Kidney tubule cell (primary cell): Measurements from ENCODE around the gene SLC5A5.
"Not testable (repeated sequence)": the region's sequence is repeated elsewhere in the genome, so short reads cannot be mapped to it uniquely, and the experiment has no call there.

ENCODE experiments used
- DNase-seq: peaks from one replicate; pipeline ENCODE4 v3.0.0-alpha.2; 2018; ENCODE audit warnings: low spot score

SLC5A5 gene

DNA sequence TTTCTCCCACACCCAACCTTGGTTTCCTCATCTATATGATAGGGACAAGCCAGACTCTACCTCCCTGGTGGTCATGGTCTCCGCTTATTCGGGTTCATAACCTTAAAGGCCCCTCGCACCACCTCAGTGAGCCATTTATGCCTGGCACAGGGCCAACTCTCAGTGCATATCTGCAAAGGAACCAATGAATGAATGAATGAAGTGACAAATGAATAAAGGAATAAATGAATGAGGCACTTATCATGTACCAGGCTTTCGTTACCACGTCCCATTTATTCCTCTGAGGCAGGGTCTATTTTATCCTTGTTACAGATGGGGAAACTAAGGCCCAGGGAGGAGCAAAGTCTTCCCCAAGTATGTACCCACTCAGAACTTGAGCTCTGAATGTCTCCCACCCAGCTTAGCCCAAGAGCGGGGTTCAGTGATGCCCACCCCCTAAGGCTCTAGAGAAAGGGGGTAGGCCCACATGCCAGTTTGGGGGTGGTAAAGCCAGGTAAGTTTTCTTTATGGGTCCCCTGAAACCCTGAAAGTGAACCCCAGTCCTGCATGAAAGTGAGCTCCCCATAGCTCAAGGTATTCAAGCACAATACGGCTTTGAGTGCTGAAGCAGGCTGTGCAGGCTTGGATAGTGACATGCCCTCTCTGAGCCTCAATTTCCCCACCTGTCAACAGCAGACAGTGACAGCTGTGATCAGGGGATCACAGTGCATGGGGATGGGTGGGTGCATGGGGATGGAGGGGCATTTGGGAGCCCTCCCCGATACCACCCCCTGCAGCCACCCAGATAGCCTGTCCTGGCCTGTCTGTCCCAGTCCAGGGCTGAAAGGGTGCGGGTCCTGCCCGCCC lies 490 bp upstream of the SLC5A5 start:
- no peak for DNase-seq

DNA sequence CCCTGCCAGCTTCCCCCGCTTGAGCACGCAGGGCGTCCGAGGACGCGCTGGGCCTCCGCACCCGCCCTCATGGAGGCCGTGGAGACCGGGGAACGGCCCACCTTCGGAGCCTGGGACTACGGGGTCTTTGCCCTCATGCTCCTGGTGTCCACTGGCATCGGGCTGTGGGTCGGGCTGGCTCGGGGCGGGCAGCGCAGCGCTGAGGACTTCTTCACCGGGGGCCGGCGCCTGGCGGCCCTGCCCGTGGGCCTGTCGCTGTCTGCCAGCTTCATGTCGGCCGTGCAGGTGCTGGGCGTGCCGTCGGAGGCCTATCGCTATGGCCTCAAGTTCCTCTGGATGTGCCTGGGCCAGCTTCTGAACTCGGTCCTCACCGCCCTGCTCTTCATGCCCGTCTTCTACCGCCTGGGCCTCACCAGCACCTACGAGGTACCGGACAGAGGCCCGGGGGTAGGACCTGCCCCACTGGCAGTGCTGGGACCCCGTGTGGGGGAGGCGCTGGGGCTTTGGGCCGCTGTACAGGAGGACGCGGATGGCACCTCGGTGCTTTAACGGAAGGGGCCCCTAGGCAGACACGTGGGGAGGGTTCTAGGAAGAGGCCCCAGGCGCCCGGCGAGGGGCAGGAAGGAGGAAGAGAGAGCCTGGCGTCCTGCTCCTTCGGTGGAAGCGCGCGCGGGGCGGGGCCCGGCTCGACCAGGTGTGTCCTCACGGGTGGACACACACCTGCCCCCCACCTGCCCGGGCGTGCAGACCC lies 681 bp downstream of the SLC5A5 start:
- no peak for DNase-seq

DNA sequence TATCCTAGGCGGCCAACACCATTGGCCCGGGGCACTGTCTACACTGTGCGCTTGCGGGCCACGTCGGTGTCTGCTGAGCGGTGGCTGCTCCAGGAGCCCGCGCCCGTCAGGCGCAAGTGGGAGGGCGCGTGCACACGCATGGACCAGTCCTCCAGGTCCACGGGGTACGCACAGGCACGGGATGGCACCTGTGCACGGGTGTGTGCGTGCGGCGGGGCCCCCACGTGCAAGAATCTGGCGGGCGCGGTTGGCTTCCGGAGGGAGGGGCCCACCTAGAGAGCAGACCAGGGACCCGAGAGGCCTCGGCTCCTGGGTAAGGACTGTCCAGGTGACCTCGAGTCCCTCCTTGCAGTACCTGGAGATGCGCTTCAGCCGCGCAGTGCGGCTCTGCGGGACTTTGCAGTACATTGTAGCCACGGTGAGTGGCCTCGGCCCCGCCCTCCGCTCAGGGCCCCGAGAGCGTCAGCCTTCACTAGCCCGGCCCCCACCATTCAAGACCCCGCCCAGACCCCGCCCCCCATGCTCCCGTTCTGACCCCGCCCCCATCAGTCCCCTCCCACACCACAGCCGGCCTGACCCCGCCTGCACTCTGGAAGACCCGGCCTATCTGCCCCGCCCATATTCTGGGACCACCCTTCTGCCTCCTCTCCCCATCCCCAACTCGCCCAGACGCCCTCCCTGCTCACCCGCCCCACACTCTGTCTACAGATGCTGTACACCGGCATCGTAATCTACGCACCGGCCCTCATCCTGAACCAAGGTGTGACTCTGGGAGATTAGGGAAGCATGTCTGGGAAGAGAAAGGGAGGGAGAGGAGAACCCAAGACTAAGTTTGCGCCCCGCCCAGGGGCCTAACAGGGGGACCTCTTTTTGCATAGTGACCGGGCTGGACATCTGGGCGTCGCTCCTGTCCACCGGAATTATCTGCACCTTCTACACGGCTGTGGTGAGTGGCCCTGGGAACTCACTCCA lies 2.3 kb downstream of the SLC5A5 start:
- DNase-seq: peak; percentile 39

- no peak for DNase-seq
Observed at GRCh38 chr19:17874758-17875135, 3.0 kb downstream of the SLC5A5 start.

DNA sequence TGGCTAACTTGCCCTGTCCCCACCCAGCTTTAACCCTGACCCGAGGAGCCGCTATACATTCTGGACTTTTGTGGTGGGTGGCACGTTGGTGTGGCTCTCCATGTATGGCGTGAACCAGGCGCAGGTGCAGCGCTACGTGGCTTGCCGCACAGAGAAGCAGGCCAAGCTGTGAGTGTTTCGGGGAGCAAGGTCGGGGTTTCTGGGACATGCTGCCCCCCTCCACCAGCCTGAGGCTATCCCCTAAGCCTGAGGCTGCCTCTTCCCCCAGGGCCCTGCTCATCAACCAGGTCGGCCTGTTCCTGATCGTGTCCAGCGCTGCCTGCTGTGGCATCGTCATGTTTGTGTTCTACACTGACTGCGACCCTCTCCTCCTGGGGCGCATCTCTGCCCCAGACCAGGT lies 6.0 kb downstream of the SLC5A5 start:
- DNase-seq: no peak

DNA sequence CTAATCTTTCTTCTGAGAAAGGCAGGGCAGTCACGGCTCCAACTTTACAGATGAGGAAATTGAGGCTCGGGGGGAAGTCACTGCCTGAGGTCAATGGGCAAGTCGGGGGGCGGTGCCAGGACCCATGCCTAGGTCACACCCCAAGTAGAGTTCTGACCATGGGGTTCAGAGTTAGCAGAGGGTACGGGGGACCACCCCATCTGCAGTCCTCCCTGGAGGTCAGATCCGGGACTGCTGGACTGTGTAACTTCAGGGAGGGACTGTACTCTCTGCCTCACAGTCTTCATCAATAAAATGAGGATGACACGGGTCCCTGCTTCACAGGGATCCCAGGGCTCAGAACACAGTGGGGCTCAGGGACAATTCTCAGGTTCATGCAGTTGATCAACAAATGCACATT lies 7.7 kb downstream of the SLC5A5 start:
- DNase-seq: no peak

DNA sequence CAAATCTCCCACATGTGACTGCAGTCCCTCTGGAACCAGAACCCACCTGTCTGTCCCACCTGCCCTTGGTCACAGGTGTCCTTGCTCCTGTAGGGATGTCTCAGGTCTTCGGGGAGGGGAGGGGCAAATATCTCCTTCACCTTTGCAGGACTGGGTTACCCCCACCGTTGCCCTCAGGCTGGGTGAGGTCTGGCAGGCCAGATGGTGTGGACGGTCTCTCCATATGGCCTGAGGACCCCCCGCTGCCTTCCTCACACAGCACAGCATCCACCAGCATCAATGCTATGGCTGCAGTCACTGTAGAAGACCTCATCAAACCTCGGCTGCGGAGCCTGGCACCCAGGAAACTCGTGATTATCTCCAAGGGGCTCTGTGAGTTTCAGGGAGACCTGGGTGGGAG lies 10.0 kb downstream of the SLC5A5 start:
- DNase-seq: no peak

- DNase-seq: no peak
Observed at GRCh38 chr19:17883627-17884410, 12.1 kb downstream of the SLC5A5 start.

- DNase-seq: no peak
Observed at GRCh38 chr19:17886515-17886914, 14.8 kb downstream of the SLC5A5 start.

DNA sequence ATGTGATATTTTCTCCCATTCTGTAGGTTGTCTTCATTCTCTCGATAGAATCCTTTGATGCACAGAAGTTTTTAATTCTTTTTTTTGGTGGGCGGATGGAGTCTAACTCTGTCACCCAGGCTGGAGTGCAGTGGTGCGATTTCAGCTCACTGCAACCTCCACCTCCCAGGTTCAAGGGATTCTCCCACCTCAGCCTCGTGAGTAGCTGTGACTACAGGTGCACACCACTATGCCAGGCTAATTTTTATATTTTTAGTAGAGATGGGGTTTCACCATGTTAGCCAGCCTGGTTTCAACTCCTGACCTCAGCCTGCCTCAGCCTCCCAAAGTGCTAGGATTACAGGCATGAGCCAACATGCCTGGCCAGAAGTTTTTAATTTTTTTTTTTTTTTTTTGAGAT lies 15.5 kb downstream of the SLC5A5 start:
- DNase-seq: not testable (repeated sequence)

DNA sequence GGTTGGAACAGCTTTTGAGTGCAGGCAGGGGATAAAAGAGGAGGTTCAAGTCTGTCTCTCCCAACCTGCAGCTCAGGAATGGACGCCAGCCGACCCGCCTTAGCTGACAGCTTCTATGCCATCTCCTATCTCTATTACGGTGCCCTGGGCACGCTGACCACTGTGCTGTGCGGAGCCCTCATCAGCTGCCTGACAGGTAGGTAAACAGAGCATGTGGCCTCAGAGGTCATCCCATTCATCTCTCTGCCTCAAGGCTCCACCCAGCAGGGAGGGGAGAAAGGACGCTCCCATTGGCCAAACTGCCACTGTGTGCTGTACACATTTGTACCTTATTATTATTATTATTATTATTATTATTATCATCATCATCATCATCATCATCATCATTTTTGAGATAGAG lies 16.5 kb downstream of the SLC5A5 start:
- no peak for DNase-seq

DNA sequence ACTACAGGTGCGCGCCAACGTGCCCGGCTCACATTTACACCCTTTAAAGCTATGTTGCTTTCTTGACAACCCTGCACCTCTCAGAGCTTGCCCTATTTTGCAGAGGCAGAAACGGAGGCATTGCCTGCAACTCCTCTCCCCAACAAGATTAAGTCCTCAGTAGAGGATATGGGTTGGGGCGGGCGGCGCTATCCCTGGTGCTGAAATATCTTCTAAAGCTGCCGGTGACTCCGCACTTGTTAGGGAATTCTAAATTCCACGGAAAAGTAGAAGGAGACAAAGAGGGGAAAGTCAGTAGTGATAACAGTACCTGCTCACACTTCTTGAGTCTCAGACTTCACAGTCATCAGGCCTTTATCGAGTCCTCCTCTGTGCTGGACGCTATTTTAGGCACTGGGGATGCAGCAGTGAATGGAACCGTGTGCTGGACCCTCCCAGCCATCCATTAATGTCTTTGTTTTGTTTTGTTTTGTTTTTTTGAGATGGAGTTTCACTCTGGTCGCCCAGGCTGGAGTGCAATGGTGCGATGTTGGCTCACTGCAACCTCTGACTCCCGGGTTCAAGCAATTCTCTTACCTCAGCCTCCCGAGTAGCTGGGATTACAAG lies 18.0 kb downstream of the SLC5A5 start:
- peak; percentile 26 for DNase-seq

GRCh38 chr19:17893766-17894165 lies 22.0 kb downstream of the SLC5A5 start:
- DNase-seq: no peak

- DNase-seq: no peak
Observed at GRCh38 chr19:17902701-17903100, 31.0 kb downstream of the SLC5A5 start.

GRCh38 chr19:17908244-17908643 lies 36.5 kb downstream of the SLC5A5 start:
- no peak for DNase-seq

DNA sequence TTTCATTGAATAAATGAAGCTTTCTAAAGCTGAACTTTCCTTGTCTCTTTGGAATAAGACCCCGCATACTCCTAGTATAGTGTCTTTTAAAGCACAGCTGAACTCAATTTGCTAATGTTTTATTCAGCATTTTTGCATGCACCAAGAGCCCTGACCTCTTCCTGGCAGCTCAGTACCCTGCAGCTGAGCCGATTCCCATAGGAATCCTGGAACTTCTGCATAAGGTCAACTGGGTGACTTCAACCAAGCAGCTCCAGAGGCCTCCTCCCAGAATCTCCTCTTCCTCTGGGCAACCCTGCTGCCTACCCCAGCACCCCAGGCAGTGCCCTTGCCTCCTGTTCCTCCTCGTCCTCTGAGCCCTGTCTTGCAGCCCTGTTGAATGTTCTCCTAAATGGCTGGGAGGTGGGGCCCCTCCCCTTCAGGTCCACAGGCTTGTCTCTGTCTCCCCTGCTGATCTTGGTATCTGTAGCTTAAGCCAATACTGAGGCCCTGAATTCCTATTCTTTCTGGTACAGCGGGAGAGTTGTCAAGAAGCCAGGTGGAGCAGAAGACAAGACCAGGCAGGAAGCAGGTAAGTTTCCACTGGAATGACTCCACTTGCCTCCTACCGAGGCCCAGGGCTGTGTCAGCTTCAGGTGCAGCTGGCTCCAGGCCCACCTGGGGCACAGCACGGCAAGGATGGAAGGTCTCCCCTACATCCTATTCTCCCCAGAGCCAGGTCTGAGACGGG lies 37.4 kb downstream of the SLC5A5 start:
- DNase-seq: no peak

- DNase-seq: no peak
Observed at GRCh38 chr19:17910791-17911360, 39.1 kb downstream of the SLC5A5 start.

- peak; percentile 39 for DNase-seq
Observed at GRCh38 chr19:17915940-17916593, 44.3 kb downstream of the SLC5A5 start.

- not testable (repeated sequence) for DNase-seq
Observed at GRCh38 chr19:17918151-17918550, 46.4 kb downstream of the SLC5A5 start.
